Measurements from ENCODE around the gene SIMC1. TPM values are rescaled to one million over a fixed set of nuclear protein-coding genes. Genes with fewer than 3 reads are reported as not detected.
"Not testable (repeated sequence)": the region's sequence is repeated elsewhere in the genome, so short reads cannot be mapped to it uniquely, and the experiment has no call there.

SIMC1 gene
- total RNA-seq, 1 donor from 2014 or later, result 19.7 TPM

GRCh38 chr5:176260682-176261081, 22.5 kb downstream of the SIMC1 start:
- not testable (repeated sequence) for H3K36me3 Mint-ChIP-seq (ENCODE audit: unreplicated experiment); H3K27me3 Mint-ChIP-seq (ENCODE audit: unreplicated experiment); H3K27ac Mint-ChIP-seq (ENCODE audit: unreplicated experiment); H3K4me1 Mint-ChIP-seq (ENCODE audit: unreplicated experiment); DNase-seq (ENCODE audit: extremely low spot score, unreplicated experiment); H3K9me3 Mint-ChIP-seq (ENCODE audit: unreplicated experiment); H3K4me3 Mint-ChIP-seq (ENCODE audit: unreplicated experiment)

GRCh38 chr5:176266448-176266847, 28.2 kb downstream of the SIMC1 start:
- H3K4me1 Mint-ChIP-seq (ENCODE audit: unreplicated experiment); DNase-seq (ENCODE audit: extremely low spot score, unreplicated experiment); H3K4me3 Mint-ChIP-seq (ENCODE audit: unreplicated experiment); H3K9me3 Mint-ChIP-seq (ENCODE audit: unreplicated experiment); H3K27ac Mint-ChIP-seq (ENCODE audit: unreplicated experiment); H3K36me3 Mint-ChIP-seq (ENCODE audit: unreplicated experiment); H3K27me3 Mint-ChIP-seq (ENCODE audit: unreplicated experiment): not testable (repeated sequence)

- DNase-seq (ENCODE audit: extremely low spot score, unreplicated experiment); H3K4me1 Mint-ChIP-seq (ENCODE audit: unreplicated experiment); H3K27me3 Mint-ChIP-seq (ENCODE audit: unreplicated experiment); H3K27ac Mint-ChIP-seq (ENCODE audit: unreplicated experiment); H3K36me3 Mint-ChIP-seq (ENCODE audit: unreplicated experiment); H3K4me3 Mint-ChIP-seq (ENCODE audit: unreplicated experiment): not testable (repeated sequence)
- peaks cover 11% of the 10 kb centered on the region for H3K9me3 Mint-ChIP-seq (ENCODE audit: unreplicated experiment)
Measured at GRCh38 chr5:176289018-176289417, 50.8 kb downstream of the SIMC1 start.

- not testable (repeated sequence) for DNase-seq (ENCODE audit: extremely low spot score, unreplicated experiment); H3K27ac Mint-ChIP-seq (ENCODE audit: unreplicated experiment)
Measured at GRCh38 chr5:176290057-176290840, 52.0 kb downstream of the SIMC1 start.

GRCh38 chr5:176305356-176305755, 67.1 kb downstream of the SIMC1 start:
- not testable (repeated sequence) for H3K27me3 Mint-ChIP-seq (ENCODE audit: unreplicated experiment); H3K4me1 Mint-ChIP-seq (ENCODE audit: unreplicated experiment); H3K27ac Mint-ChIP-seq (ENCODE audit: unreplicated experiment); DNase-seq (ENCODE audit: extremely low spot score, unreplicated experiment); H3K9me3 Mint-ChIP-seq (ENCODE audit: unreplicated experiment); H3K4me3 Mint-ChIP-seq (ENCODE audit: unreplicated experiment)
- peaks cover 27% of the 10 kb centered on the region for H3K36me3 Mint-ChIP-seq (ENCODE audit: unreplicated experiment)

More at GRCh38 chr5:176290057-176290840, 52.0 kb downstream of the SIMC1 start:
- not testable (repeated sequence) for H3K36me3 Mint-ChIP-seq (ENCODE audit: unreplicated experiment); H3K4me3 Mint-ChIP-seq (ENCODE audit: unreplicated experiment); H3K27me3 Mint-ChIP-seq (ENCODE audit: unreplicated experiment); H3K9me3 Mint-ChIP-seq (ENCODE audit: unreplicated experiment); H3K4me1 Mint-ChIP-seq (ENCODE audit: unreplicated experiment)

- Mint-ChIP-seq H3K4me1 (ENCODE audit: unreplicated experiment) (no peaks in the 10 kb centered on the region), H3K36me3 (ENCODE audit: unreplicated experiment) (peaks cover 35% of the 10 kb centered on the region), H3K27me3 (ENCODE audit: unreplicated experiment) (no peaks in the 10 kb centered on the region), H3K4me3 (ENCODE audit: unreplicated experiment) (no peak overlapping the region), H3K9me3 (ENCODE audit: unreplicated experiment) (no peaks in the 10 kb centered on the region), H3K27ac (ENCODE audit: unreplicated experiment) (no peak overlapping the region)
- no peak for TF ChIP-seq CTCF (IDR thresholded peaks at IDR 0.05)
- no peak for DNase-seq (ENCODE audit: extremely low spot score, unreplicated experiment)
Measured at GRCh38 chr5:176317534-176318374, 79.5 kb downstream of the SIMC1 start.

- no peak overlapping the region for H3K27ac Mint-ChIP-seq (ENCODE audit: unreplicated experiment)
- H3K36me3 Mint-ChIP-seq (ENCODE audit: unreplicated experiment), result peaks cover 33% of the 10 kb centered on the region
- no peak overlapping the region for H3K4me3 Mint-ChIP-seq (ENCODE audit: unreplicated experiment)
- no peaks in the 10 kb centered on the region for H3K27me3 Mint-ChIP-seq (ENCODE audit: unreplicated experiment)
- no peaks in the 10 kb centered on the region for H3K9me3 Mint-ChIP-seq (ENCODE audit: unreplicated experiment)
- no peak for DNase-seq (ENCODE audit: extremely low spot score, unreplicated experiment)
- no peaks in the 10 kb centered on the region for H3K4me1 Mint-ChIP-seq (ENCODE audit: unreplicated experiment)
- peak; percentile 25 for TF ChIP-seq CTCF (IDR thresholded peaks at IDR 0.05)
Measured at GRCh38 chr5:176319827-176320554, 81.8 kb downstream of the SIMC1 start.

All from osteocyte (in vitro differentiated cells).